Heart left ventricle (tissue), 16 donors: ENCODE results near the gene RSKR. TPM values are rescaled to one million over a fixed set of nuclear protein-coding genes. Genes with fewer than 3 reads are reported as not detected.

ENCODE experiments used
- ATAC-seq, 4 donors: fragments of 200-7000 bp; cut with Tn5 transposase; one replicate each; pipeline ENCODE4 v1.9.1; 2020 to 2022; ENCODE audit warnings: moderate library complexity in 4 of 4, mild to moderate bottlenecking in 3 of 4, moderate number of reproducible peaks in 1 of 4
- DNase-seq, 5 donors: peaks; one replicate each; pipeline ENCODE4 v3.0.0-alpha.2; 2020
- H3K27ac ChIP-seq, 12 donors: fragments of 200-600 bp; sonication (generic) in 4 of 12; one replicate each; pipeline versions ENCODE4 v1.5.0 to v1.8.0; 2016 to 2022; ENCODE audit warnings: mild to moderate bottlenecking in 2 of 12
- H3K27me3 ChIP-seq, 9 donors: fragments of 200-600 bp; sonication (generic) in 2 of 9; one replicate each; pipeline versions ENCODE4 v1.5.1 to v1.8.0; 2016 to 2022; ENCODE audit warnings: mild to moderate bottlenecking in 3 of 9
- H3K36me3 ChIP-seq, 9 donors: fragments of 200-600 bp; sonication (generic) in 2 of 9; one replicate each; pipeline versions ENCODE4 v1.5.0 to v1.8.0; 2018 to 2022; ENCODE audit warnings: mild to moderate bottlenecking in 2 of 9
- H3K4me1 ChIP-seq, 12 donors: fragments of 200-600 bp; sonication (generic) in 4 of 12; one replicate each; pipeline versions ENCODE4 v1.5.0 to v1.8.0; 2016 to 2022; ENCODE audit warnings: mild to moderate bottlenecking in 3 of 12
- H3K4me3 ChIP-seq, 12 donors: fragments of 200-600 bp; sonication (generic) in 4 of 12; one replicate each; pipeline versions ENCODE4 v1.5.0 to v1.8.0; 2017 to 2022; ENCODE audit warnings: mild to moderate bottlenecking in 9 of 12, moderate library complexity in 4 of 12
- H3K9me3 ChIP-seq, 12 donors: fragments of 200-600 bp; sonication (generic) in 4 of 12; one replicate each; pipeline versions ENCODE4 v1.5.0 to v1.8.0; 2016 to 2022; ENCODE audit warnings: mild to moderate bottlenecking in 1 of 12
- CTCF ChIP-seq, 12 donors: fragments of 200-600 bp; sonication (generic) in 4 of 12; IDR thresholded peaks; one replicate each; pipeline versions ENCODE4 v1.5.0 to v1.8.0; 2018 to 2022; ENCODE audit warnings: antibody characterized with exemption in 12 of 12, mild to moderate bottlenecking in 5 of 12
- POLR2A ChIP-seq, 2 donors: fragments of 450-650 bp; IDR thresholded peaks; one replicate each; pipeline ENCODE4 v1.6.1; 2017; ENCODE audit warnings: antibody characterized with exemption in 2 of 2, mild to moderate bottlenecking in 2 of 2, moderate library complexity in 2 of 2
- WGBS, 4 donors: extraction: QIAGEN DNeasy Blood & Tissue Kit in 2 of 4; methylation state at CpG; one replicate each; pipeline versions ENCODE4 v1.1.5 to v1.1.7; 2013 to 2018; 5-methylcytosine and 5-hydroxymethylcytosine counted together
- intact Hi-C, 10 donors: fragments of 100-400 bp; cut with DNase I; formaldehyde crosslinking; loops; one replicate each; pipeline versions ENCODE4 v1.11.1 to v1.14.2; 2022
- long read RNA-seq, 3 donors: library from polyadenylated mRNA; unstranded; transcript quantifications; one replicate each; pipeline ENCODE4 v2.0.0, GENCODE V29; 2020 to 2021
- polyA plus RNA-seq, 2 donors: library from polyadenylated mRNA; stranded (reverse); fragments of 200-250 nt; gene quantifications; one replicate each; pipeline ENCODE4 v1.2.3, GENCODE V29; 2013
- total RNA-seq, 9 donors: library from RNA; depleted of rRNA in 2 of 9; stranded (reverse); fragments of >200 nt in 2 of 9; fragmentation: NEBNext Ultra II Directional in 3 of 9; extraction: Animal tissue kit (Norgen Biotek cat#: 25700) in 3 of 9; gene quantifications; one replicate each; pipeline versions ENCODE4 v1.1.0 to v1.2.4, GENCODE V29; 2016 to 2023
- donor health status: ischemic (EF 13 %, LVEDD 7.1; RV severe dilation, severe dysfunction).
- donor health status: healthy with polysubstance abuse.
- donor health status: DM: no; HTN: yes; CAD: no.
- donor health status: DM: no; HTN: no; CAD: no.
- donor health status: ischemic (EF 25% LVEDD 6.9; RV normal size, moderate dysfunction).
- donor health status: ischemic (EF 25% LVEDD 5.7; RV mildly dilated, moderate dysfunction).
- donor health status: healthy.
- donor health status: DM: yes; HTN: yes; CAD: no.
- donor health status: ischemic (EF 35%, LVEDD 5.7; RV mildly dilated, moderate dysfunction).
- donor health status: nonischemic (EF 11% LVEDD 7.7; RV severe dilation, severe dysfunction).
- donor health status: DM: yes; HTN: yes; CAD: no.
- donor health status: PGD.
- donor health status: ischemic (EF 29% LVEDD 5.4; RV normal size, mild dysfunction).
- donor health status: nonischemic (EF 23%, LVEDD 6.1; RV moderate dilation, normal function).

Gene RSKR
- total RNA-seq (1 to 10 TPM; 2.8 to 8.3 (median 4.7) TPM), polyA plus RNA-seq (1 to 10 TPM; 3.6 to 3.9 TPM)
- long read RNA-seq, donor 1 = 0 reads
- long read RNA-seq, donor 2, partial matches to known transcripts = 0 of 1 reads
- long read RNA-seq, donor 2, other reads (novel, unspliced or antisense) = 0 of 1 reads
- long read RNA-seq, donor 3 = 0 reads

- no peaks in the 10 kb centered on the region for H3K4me1 ChIP-seq
- 69 to 80% (median 76%) methylated on average over 5 of the region's 5 CpGs for WGBS, 4 donors
- H3K27me3 ChIP-seq = no peaks in the 10 kb centered on the region
- no peak within 1 kb of the TSS for H3K27ac ChIP-seq
- peaks cover 0 to 97% (median 57%) of the 10 kb centered on the region in 9 donors for H3K36me3 ChIP-seq
- DNase-seq = no peak
- H3K4me3 ChIP-seq = no peak within 1 kb of the TSS
- TF ChIP-seq CTCF (IDR thresholded peaks at IDR 0.05) (no peak), POLR2A (IDR thresholded peaks at IDR 0.05) (no peak)
- no peaks in the 10 kb centered on the region for H3K9me3 ChIP-seq
- intact Hi-C loops = loop anchor here (1.0 to 10.0 kb wide), 9 partner anchors 62 to 122 kb away; partner anchors contain the start of gene UNC119 (in 2 of the 10)
- peak in 1 of 4 donors; percentile 7 for ATAC-seq
Observed at GRCh38 chr17:28613931-28614381, at the start of gene RSKR. RSKR (minus strand) TSS chr17:28614185; CDS start chr17:28614161, 24 bp downstream.

- no peak for DNase-seq
- Histone ChIP-seq H3K9me3 (no peaks in the 10 kb centered on the region), H3K4me1 (peaks cover 0 to 49% (median 34%) of the 10 kb centered on the region in 12 donors), H3K27ac (no peak overlapping the region), H3K27me3 (no peaks in the 10 kb centered on the region), H3K36me3 (peaks cover 0 to 44% (median 31%) of the 10 kb centered on the region in 9 donors), H3K4me3 (peak overlapping the region in 3 of 12 donors; percentile 75 to 88 (median 86))
- intact Hi-C loops = loop anchor here in 2 of 10 donors (5.0 to 10.0 kb wide), 2 partner anchors 49 to 51 kb away; partner anchors contain the start of genes PROCA1 (in 2 of the 2), RAB34 (in 1 of the 2) and RPL23A (in 1 of the 2)
- ATAC-seq = no peak
- TF ChIP-seq POLR2A (IDR thresholded peaks at IDR 0.05) = no peak
- no peak for TF ChIP-seq CTCF (IDR thresholded peaks at IDR 0.05)
Observed at GRCh38 chr17:28663723-28664122, 49.7 kb upstream of the RSKR start.

GRCh38 chr17:28662527-28662829, 48.5 kb upstream of the RSKR start:
- Histone ChIP-seq H3K4me3 (peak overlapping the region; percentile 55 to 97 (median 86)), H3K27me3 (no peaks in the 10 kb centered on the region), H3K4me1 (peaks cover 0 to 49% (median 29%) of the 10 kb centered on the region in 12 donors), H3K36me3 (peaks cover 0 to 44% (median 31%) of the 10 kb centered on the region in 9 donors), H3K9me3 (no peaks in the 10 kb centered on the region), H3K27ac (peak overlapping the region; percentile 84 to 99 (median 96))
- ATAC-seq (peak in 2 of 4 donors; percentile 4 to 6), DNase-seq (no peak)
- 1% methylated on average over 10 of the region's 10 CpGs for WGBS, 4 donors
- intact Hi-C loops = loop anchor here in 2 of 10 donors (5.0 to 10.0 kb wide), 2 partner anchors 50 to 52 kb away; partner anchors contain the start of genes PROCA1 (in 2 of the 2), RAB34 (in 1 of the 2) and RPL23A (in 1 of the 2)
- TF ChIP-seq CTCF (IDR thresholded peaks at IDR 0.05) (no peak), POLR2A (IDR thresholded peaks at IDR 0.05) (no peak)
